ENCODE measurements around the gene NMRK1. TPM values are rescaled to one million over a fixed set of nuclear protein-coding genes. Genes with fewer than 3 reads are reported as not detected.

Gene NMRK1
- total RNA-seq, 1 donor from 2014 or later = 32.9 TPM

Other genes starting within 250 kb of the NMRK1 start
- 0.29 TPM for gene TRPM6, start 200.2 kb downstream of the NMRK1 start, total RNA-seq
- gene C9orf40, start 135.2 kb downstream of the NMRK1 start, total RNA-seq = 5.0 TPM
- 24.6 TPM for gene CARNMT1, start 59.9 kb downstream of the NMRK1 start, total RNA-seq
- gene OSTF1, start 359 bp upstream of the NMRK1 start, total RNA-seq = 54.7 TPM

Data from mucosa of gallbladder (tissue), 1 donor.